Nephron (organoid): Measurements from ENCODE around the gene HEY2.

Experiments
- H3K27ac Mint-ChIP-seq, 3 experiments: 2 replicates each; pipeline ENCODE4 v1.8.0; 2020; ENCODE audit warnings: mixed read lengths in 3 of 3, mild to moderate bottlenecking in 2 of 3, moderate library complexity in 1 of 3
- H3K27me3 Mint-ChIP-seq: 2 replicates; pipeline ENCODE4 v1.8.0; 2021; ENCODE audit warnings: low read depth, mild to moderate bottlenecking, moderate library complexity, mixed read lengths
- H3K36me3 Mint-ChIP-seq: 2 replicates; pipeline ENCODE4 v1.8.0; 2020; ENCODE audit warnings: low read depth, mixed read lengths
- H3K4me1 Mint-ChIP-seq: 2 replicates; pipeline ENCODE4 v1.8.0; 2020; ENCODE audit warnings: mixed read lengths
- H3K4me3 Mint-ChIP-seq, 3 experiments: 2 replicates each; pipeline ENCODE4 v1.8.0; 2020; ENCODE audit warnings: mild to moderate bottlenecking in 3 of 3, mixed read lengths in 3 of 3, moderate library complexity in 2 of 3
- H3K9me3 Mint-ChIP-seq: 2 replicates; pipeline ENCODE4 v1.8.0; 2020; ENCODE audit warnings: mixed read lengths
- CTCF ChIP-seq, 3 experiments: fragments of 200-600 bp; sonication (generic); IDR thresholded peaks; one replicate each; pipeline ENCODE4 v1.5.0; 2021; ENCODE audit warnings: antibody characterized with exemption in 3 of 3; ENCODE audit not compliant: unreplicated experiment in 3 of 3

Gene HEY2

GRCh38 chr6:125806813-125807212, 57.4 kb downstream of the HEY2 start:
- no peaks in the 10 kb centered on the region for H3K9me3 Mint-ChIP-seq
- no peak overlapping the region for H3K27ac Mint-ChIP-seq
- peaks cover 3% of the 10 kb centered on the region for H3K27me3 Mint-ChIP-seq
- H3K4me1 Mint-ChIP-seq = peaks cover 4% of the 10 kb centered on the region
- no peak overlapping the region for H3K4me3 Mint-ChIP-seq
- TF ChIP-seq CTCF (IDR thresholded peaks at IDR 0.05; ENCODE audit: unreplicated experiment in 3 of 3) = no peak
- no peaks in the 10 kb centered on the region for H3K36me3 Mint-ChIP-seq

GRCh38 chr6:125807293-125807692, 57.9 kb downstream of the HEY2 start:
- TF ChIP-seq CTCF (IDR thresholded peaks at IDR 0.05; ENCODE audit: unreplicated experiment in 3 of 3) = no peak
- Mint-ChIP-seq H3K4me1 (peaks cover 6% of the 10 kb centered on the region), H3K9me3 (no peaks in the 10 kb centered on the region), H3K27ac (no peak overlapping the region), H3K4me3 (no peak overlapping the region), H3K36me3 (no peaks in the 10 kb centered on the region), H3K27me3 (peaks cover 3% of the 10 kb centered on the region)

GRCh38 chr6:125808060-125808459, 58.6 kb downstream of the HEY2 start:
- no peaks in the 10 kb centered on the region for H3K9me3 Mint-ChIP-seq
- TF ChIP-seq CTCF (IDR thresholded peaks at IDR 0.05; ENCODE audit: unreplicated experiment in 3 of 3) = no peak
- no peak overlapping the region for H3K4me3 Mint-ChIP-seq
- no peak overlapping the region for H3K27ac Mint-ChIP-seq
- peaks cover 14% of the 10 kb centered on the region for H3K4me1 Mint-ChIP-seq
- peaks cover 3% of the 10 kb centered on the region for H3K27me3 Mint-ChIP-seq
- H3K36me3 Mint-ChIP-seq = no peaks in the 10 kb centered on the region

GRCh38 chr6:125808591-125808990, 59.2 kb downstream of the HEY2 start:
- Mint-ChIP-seq H3K27me3 (peaks cover 3% of the 10 kb centered on the region), H3K9me3 (no peaks in the 10 kb centered on the region), H3K4me1 (peaks cover 14% of the 10 kb centered on the region), H3K4me3 (no peak overlapping the region), H3K36me3 (no peaks in the 10 kb centered on the region), H3K27ac (no peak overlapping the region)
- TF ChIP-seq CTCF (IDR thresholded peaks at IDR 0.05; ENCODE audit: unreplicated experiment in 3 of 3) = no peak

GRCh38 chr6:125809570-125810170, 60.2 kb downstream of the HEY2 start:
- H3K36me3 Mint-ChIP-seq = no peaks in the 10 kb centered on the region
- H3K4me1 Mint-ChIP-seq = peaks cover 18% of the 10 kb centered on the region
- peak overlapping the region in 1 of 3 experiments; percentile 43 for H3K27ac Mint-ChIP-seq
- no peak overlapping the region for H3K4me3 Mint-ChIP-seq
- no peak for TF ChIP-seq CTCF (IDR thresholded peaks at IDR 0.05; ENCODE audit: unreplicated experiment in 3 of 3)
- peaks cover 3% of the 10 kb centered on the region for H3K27me3 Mint-ChIP-seq
- H3K9me3 Mint-ChIP-seq = no peaks in the 10 kb centered on the region

GRCh38 chr6:125810445-125810844, 61.0 kb downstream of the HEY2 start:
- no peak for TF ChIP-seq CTCF (IDR thresholded peaks at IDR 0.05; ENCODE audit: unreplicated experiment in 3 of 3)
- H3K9me3 Mint-ChIP-seq = no peaks in the 10 kb centered on the region
- peaks cover 3% of the 10 kb centered on the region for H3K27me3 Mint-ChIP-seq
- H3K27ac Mint-ChIP-seq = peak overlapping the region in 1 of 3 experiments; percentile 62
- peaks cover 24% of the 10 kb centered on the region for H3K4me1 Mint-ChIP-seq
- no peak overlapping the region for H3K4me3 Mint-ChIP-seq
- no peaks in the 10 kb centered on the region for H3K36me3 Mint-ChIP-seq
